HL-60 (cell line): ENCODE results near the gene TACR3.
"Not testable (repeated sequence)": the region's sequence is repeated elsewhere in the genome, so short reads cannot be mapped to it uniquely, and the experiment has no call there.

Experiments used
- DNase-seq, 2 experiments: peaks; one replicate each; pipeline ENCODE4 v3.0.0-alpha.2; 2010 to 2020; ENCODE audit warnings: low read depth in 1 of 2, low spot score in 1 of 2
- H3K27ac ChIP-seq: fragments of 250-450 bp; sonication (Bioruptor Pico); replicated peaks from 2 replicates; pipeline ENCODE4 v1.5.1; 2020; ENCODE audit warnings: mild to moderate bottlenecking, moderate library complexity
- H3K27me3 ChIP-seq: fragments of 250-450 bp; sonication (Bioruptor Pico); 2 replicates; pipeline ENCODE4 v1.5.1; 2021; ENCODE audit warnings: mild to moderate bottlenecking, moderate library complexity; ENCODE audit not compliant: insufficient read depth, poor library complexity, severe bottlenecking
- H3K4me3 ChIP-seq: replicated peaks from 2 replicates; pipeline ENCODE4 v1.5.1; 2011; ENCODE audit warnings: mild to moderate bottlenecking, control low read depth, low read length; ENCODE audit not compliant: insufficient read depth
- CTCF ChIP-seq: IDR thresholded peaks from one replicate; pipeline ENCODE4 v1.5.1; 2011; ENCODE audit warnings: low read length, control low read depth, inconsistent platforms; ENCODE audit not compliant: insufficient read depth
- GABPA ChIP-seq: IDR thresholded peaks from 2 replicates; pipeline ENCODE4 v1.6.1; 2012; ENCODE audit warnings: low read depth
- POLR2AphosphoS5 ChIP-seq: IDR thresholded peaks from 2 replicates; pipeline ENCODE4 v1.6.1; 2012; ENCODE audit warnings: low read depth
- REST ChIP-seq: IDR thresholded peaks from 2 replicates; pipeline ENCODE4 v1.6.1; 2012; ENCODE audit warnings: low read depth; ENCODE audit not compliant: insufficient replicate concordance
- SPI1 ChIP-seq: IDR thresholded peaks from 2 replicates; pipeline ENCODE4 v1.6.1; 2012; ENCODE audit warnings: low read depth, mild to moderate bottlenecking, borderline replicate concordance

Gene TACR3

GRCh38 chr4:103673983-103674382, 45.8 kb downstream of the TACR3 start:
- H3K27me3 ChIP-seq = no peaks in the 10 kb centered on the region
- H3K4me3 ChIP-seq = no peak overlapping the region
- TF ChIP-seq REST (no peak), GABPA (no peak), SPI1 (no peak), POLR2AphosphoS5 (no peak), CTCF (no peak)
- DNase-seq = no peak
- no peak overlapping the region for H3K27ac ChIP-seq

- H3K27ac ChIP-seq, H3K27me3 ChIP-seq, DNase-seq, H3K4me3 ChIP-seq: not testable (repeated sequence)
These were observed 53.0 kb downstream of the TACR3 start for GRCh38 chr4:103666764-103667163.

- H3K4me3 ChIP-seq = no peak overlapping the region
- DNase-seq = no peak
- no peak for TF ChIP-seq POLR2AphosphoS5
- TF ChIP-seq SPI1 = no peak
- no peak for TF ChIP-seq CTCF
- no peak for TF ChIP-seq GABPA
- TF ChIP-seq REST = no peak
- no peak overlapping the region for H3K27ac ChIP-seq
- H3K27me3 ChIP-seq = no peaks in the 10 kb centered on the region
These were observed 55.2 kb downstream of the TACR3 start for GRCh38 chr4:103664436-103665075.

GRCh38 chr4:103648541-103648940, 71.2 kb downstream of the TACR3 start:
- Histone ChIP-seq H3K27me3 (no peaks in the 10 kb centered on the region), H3K4me3 (no peak overlapping the region), H3K27ac (no peak overlapping the region)
- no peak for TF ChIP-seq CTCF
- TF ChIP-seq POLR2AphosphoS5 = no peak
- no peak for TF ChIP-seq SPI1
- TF ChIP-seq REST = no peak
- TF ChIP-seq GABPA = no peak
- no peak for DNase-seq
